NCI-H748 (cell line): ENCODE results near the gene A4GALT.
A peak's percentile ranks its signal among the peaks of the same experiment; 100 is the strongest.

Experiments
- DNase-seq: peaks from one replicate; lab custom pipeline; 2025; ENCODE audit not compliant: unreplicated experiment; lab: John Stamatoyannopoulos, UW

A4GALT gene

DNA sequence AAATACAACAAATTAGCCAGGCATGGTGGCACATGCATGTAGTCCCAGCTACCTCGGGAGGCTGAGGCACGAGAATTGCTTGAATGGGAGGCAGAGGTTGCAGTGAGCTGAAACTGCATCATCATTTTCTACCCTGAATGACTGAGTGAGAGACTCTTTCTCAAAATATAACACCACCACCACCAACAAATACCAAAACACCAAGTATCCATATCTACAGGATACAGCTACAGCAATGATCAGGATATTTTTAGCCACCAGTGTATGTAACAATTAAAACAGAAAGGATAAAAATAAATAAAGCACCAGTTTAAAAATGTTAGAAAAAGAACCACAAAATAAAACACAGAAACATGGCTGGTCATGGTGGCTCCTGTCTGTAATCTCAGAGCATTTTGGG, 13.2 kb downstream of the A4GALT start:
- no peak for DNase-seq

DNA sequence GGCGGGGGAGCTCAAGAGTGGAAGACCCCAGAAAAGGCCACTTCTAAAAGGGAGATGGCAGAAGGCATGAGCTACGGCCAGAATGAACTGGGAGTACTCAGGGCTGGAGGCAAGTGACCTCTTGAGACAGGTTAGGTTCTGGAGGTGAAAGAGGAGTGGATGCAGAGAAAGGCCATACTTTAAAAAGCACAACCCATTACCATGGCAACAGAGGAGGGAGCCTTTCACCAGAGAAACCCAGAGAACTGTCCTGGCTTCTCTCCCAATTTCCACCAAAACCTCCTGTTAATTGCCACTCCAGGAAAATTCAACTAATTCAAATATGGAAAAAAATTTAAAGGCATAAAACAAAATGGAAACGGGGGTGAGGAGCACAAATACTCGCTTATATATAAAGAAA, 15.8 kb downstream of the A4GALT start:
- no peak for DNase-seq

DNA sequence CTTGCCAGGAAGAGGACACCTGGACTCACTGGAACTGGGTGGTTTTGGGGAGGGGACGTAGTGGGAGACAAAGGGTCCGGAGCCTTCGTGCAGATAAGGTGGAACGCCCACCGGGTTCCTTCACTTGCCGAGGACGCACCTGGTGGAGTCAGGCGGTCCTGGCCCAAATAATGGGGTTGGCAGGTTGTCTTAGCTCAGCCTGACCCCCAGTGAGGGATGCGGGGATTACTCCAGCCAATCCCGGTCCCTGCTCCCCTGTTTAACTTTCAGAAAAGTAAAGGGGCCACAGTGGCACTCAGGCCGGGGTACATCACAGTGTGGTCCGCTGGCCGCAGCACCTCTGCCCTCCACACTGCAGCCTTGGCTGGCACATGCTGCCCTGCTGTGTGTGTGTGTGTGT, 18.0 kb downstream of the A4GALT start:
- no peak for DNase-seq

DNA sequence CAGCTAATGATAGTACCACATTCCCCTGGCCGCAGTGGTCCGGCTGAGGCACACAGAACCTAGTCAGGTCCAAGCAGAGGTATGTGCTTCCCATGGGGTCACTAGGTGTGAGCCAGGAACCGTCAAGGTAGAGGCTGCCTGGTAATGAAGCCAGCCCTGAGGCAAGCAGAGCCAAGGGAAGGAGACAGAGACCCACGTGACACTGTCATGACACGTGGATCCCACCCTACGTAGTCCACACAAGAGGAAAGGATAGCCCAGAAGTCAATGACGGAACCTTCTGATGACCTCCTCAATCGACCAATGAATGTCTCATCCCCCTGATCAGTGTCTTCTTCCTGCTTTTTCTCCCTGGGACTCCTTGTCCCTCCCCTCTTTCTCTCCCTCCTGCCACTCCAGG, 19.0 kb downstream of the A4GALT start:
- DNase-seq = no peak

DNA sequence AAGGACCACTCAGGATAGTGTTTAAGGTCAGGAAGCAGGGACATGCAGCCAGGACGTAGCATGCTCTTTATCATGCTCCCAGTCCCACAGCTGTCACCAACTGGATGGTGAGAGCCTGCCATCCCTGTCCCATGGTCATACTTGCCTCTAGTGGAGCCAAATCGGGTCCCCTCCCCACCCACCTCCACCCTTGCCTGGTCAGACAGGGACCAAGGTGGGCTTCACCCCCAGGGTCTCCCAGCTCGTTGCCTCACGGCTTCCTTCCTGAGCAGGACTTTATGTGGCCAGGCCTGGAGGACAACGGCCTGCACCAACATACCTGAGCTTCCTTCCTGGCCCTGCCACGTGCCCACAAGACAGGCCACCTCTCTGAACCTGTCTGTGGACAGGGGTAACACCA, 19.8 kb downstream of the A4GALT start:
- no peak for DNase-seq

DNA sequence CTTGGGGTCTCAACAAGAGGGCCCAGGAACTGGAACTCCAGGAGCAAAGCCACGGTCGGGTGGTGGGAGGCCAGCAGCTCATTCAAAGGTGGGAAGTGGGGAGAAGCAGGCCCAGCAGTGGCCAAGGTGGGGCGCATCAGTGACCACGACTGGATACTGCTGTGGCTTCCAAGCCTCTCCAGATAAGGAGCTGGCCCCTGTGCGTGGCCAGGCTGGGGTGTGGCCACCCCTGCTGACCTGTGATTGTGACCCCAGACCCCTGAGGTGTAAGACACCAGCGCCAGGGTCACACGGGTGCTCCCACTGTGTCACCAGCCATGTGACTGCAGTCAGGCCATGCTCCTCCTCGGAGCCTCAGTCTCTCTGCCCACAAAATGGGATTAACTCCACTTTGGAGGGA, 20.3 kb downstream of the A4GALT start:
- no peak for DNase-seq

DNA sequence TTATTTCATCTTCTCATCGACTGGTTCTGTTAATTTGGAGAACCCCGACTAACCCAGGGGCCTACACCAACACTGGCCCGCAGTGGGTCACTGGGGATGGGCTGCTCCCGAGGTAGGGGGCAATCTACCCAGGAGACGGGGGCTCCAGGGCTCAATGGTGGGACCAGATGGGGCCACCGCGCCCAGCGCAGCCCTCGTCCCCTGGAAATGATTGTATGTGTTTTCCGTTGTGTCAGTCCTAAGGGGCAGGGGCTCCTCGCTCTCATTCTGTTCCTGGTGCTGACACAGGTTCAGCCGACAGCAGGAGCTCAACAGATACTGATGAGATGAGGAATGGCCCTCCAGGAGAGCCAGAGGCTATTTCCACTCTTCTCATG, 20.7 kb downstream of the A4GALT start:
- DNase-seq = no peak

DNA sequence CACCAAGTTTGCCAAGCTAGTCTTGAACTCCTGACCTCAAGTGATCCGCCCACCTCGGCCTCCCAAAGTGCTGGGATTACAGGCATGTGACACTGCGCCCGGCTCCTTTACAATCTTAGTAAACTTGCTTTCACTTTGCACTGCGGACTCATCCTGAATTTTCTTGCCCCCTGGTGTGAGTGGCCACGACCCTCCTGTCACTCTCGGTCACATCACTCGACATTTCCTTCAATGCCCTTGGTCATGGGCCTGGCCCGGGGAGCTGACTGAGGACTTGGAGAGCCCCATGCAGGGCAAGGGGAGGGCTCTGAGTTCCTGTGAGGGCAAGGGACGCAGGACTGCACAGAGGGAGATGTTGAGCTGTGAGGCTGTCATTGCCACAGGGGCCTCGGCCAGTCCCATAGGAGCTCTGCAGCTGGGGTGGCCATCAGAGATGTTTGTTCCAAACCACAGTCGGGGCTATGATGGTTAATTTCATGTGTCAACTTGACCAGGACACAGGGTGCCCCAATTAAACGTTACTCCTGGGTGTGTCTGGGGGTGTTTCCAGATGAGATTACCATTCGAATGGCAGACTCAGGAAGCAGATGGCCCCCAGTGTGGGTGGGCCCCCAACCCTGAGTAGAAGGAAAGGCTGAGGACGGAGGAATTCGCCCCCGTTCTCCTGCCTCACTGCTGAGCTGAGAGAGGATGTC, 21.2 kb downstream of the A4GALT start:
- no peak for DNase-seq

DNA sequence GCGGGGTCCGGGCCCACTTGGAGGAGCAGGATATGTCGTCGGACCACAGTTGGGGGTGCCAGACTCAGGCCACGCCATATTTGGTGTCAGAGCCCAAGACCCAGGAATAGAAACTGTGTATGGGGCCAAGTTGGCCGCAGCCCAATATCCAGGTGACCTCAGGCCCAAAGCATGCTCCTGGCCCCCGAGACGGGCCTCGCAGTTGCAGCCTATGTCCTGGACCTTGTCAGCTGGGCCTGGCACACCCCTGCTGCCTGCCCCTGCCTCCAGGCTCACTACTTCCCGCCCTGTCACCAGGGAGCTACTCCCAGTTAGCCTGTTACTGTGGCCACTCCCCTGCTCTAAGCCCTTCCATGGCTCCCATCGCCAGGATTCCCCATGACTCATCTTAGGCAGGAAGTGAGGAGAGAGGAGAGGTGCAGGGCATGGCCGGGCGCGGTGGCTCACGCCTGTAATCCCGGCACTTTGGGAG, 23.1 kb downstream of the A4GALT start:
- DNase-seq = no peak

DNA sequence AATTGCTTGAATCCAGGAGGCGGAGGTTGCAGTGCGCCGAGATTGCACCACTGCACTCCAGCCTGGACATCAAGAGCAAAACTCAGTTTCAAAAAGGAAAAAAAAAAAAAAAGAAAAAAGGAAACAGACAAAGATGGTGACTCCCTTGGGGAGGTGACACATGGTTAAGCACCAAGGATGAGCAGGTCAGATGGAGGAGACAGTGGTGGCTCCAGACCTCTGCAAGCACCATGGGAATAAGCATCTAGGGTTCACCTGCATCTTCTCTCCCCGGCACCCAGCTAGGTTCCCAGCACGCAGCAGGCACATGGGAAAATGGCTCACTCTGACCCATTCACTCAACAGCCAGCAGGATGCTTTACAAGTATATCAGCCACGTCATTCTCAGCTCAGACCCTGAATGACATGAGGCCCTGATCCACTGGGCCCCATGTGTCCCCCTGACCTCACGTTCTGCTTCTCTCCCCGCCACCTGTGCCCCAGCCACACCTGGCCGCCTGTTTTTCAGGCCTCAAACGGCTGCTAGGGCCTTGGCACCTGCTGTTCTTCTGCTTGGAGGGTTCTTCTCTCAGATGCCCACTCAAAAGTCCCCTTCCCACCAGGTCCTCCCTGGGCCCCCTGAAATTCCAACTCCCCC, 24.2 kb downstream of the A4GALT start:
- no peak for DNase-seq

DNA sequence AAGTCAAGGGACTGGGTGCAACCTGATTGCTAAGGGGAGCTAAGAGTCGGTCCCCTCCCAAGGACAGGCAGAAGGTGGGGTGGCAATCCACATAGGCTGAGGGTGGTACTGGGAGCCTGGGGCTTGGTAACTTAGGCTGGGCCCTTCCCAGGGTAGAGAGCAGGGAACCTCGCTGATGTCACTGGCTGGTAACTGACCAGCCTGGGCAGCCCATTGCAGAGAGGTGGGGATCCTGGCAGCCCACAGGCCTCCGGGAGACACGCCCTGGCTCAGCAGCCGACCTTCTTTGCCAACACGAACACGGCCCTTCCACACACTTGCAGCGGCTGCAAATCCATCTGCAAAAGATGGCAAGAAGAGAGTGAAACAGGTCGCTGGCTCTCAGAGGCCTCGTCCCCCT, 25.4 kb downstream of the A4GALT start:
- no peak for DNase-seq

DNA sequence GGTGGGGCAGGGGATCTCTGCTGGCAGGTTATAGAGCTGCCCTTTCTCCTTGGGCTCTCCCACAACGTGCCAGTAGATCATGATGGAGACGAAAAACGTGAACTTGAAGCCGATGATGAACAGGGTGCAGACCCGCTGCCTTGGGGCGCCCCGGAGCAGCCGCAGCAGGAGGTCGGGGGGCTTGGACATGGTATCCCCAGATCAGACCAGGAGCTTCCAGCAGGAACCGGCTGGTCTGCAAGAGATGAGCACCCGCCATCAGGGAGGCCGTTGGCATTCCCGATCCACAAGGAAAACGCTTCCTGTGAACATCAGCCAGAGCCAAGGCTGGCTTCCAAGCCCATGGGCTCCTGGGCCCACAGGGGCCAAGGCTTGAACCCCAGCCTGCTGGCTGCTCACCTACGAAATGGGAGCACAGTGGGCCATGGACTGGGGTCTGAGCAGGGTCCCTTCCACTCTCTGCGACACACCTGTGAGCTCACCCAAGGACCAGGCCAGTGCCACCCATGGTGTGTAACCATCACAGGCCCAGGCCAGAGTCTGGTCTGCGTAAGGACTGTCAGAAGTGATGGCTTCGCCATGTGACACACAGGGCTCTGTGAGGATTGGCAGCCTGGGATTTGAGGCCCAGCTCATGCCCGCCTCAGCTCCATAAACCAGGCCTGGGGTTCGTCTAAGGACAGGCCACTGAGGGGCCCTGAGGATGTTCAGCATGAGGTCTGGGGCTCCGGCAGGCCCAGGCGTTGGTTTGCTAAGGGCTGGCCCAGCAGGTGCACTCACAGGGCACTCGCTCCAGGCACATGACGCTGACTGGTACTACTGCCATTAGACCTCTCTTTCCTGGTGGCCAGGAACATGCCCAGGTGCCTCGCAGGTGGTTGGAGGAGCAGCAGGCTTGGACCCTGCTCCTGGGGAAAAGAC, 26.6 kb downstream of the A4GALT start:
- DNase-seq = no peak

DNA sequence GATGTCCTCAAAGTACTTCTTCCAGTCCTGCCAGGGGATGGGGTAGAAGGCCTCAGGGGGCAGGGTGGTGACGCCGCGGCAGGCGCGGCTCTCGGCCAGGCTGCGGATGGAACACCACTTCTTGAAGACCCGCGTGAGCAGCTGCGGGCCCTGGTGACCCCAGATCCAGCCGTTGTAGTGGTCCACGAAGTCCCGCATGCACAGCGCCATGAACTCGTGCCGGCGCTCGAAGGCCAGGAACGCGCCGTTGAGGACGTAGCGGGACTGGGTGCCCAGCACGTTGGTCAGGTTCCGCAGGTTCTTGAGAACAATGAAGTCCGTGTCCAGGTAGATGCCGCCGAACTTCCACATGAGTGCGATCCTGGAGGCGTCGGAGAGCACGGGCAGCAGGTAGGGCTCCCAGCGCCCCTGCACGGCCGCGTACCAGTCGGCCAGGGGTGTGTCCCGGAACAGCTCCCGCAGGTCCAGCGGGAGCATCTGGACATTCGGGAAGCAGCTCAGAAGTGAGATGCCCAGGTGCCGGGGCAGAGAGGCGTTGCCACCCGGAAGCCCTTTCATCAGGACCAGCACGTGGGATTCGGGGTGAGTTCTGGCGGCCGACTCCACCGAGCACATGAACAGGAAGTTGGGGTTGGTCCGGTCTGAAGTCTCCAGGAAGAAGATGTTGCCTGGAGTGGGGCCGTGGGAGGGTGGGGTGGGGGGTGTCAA, 27.5 kb downstream of the A4GALT start:
- DNase-seq = no peak

DNA sequence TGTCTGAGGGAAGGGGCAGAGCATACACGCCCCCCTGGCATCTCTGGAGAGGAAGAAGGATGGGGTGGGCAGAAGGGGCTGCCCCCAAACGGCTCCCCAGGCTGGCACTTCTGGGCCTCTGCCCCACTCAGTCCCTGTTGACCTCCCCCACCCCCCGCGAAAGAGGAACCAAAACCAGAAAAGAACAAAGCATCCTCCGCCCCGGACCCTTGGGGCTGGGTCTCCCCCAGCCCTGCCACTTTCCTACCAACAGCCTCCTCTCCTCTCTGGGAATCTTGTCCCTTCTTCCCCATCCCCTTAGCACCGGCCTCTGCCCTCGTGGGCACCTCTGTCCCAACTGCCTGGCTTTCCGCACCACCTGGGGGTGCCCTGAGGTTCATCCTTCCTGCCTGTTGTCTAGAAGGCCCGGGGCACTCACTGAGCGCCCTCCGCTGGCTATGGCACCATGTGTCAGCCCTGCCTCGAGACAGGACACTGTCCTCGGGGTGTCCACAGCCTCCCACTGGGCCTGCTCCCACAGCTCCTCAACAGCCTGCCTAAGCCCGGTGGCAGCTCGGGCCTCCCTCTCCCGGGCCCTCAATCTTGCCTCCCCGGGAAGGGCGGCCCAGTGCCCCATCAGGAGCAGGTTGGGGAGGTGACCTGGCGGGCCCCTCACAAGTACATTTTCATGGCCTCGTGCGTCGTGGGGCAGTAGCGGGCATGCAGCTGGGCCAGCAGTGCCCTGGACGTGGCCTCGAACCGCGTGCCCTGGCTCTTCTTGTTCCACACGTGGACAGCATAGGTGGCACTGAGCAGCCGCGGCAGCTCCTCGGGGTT, 28.2 kb downstream of the A4GALT start:
- DNase-seq = no peak

DNA sequence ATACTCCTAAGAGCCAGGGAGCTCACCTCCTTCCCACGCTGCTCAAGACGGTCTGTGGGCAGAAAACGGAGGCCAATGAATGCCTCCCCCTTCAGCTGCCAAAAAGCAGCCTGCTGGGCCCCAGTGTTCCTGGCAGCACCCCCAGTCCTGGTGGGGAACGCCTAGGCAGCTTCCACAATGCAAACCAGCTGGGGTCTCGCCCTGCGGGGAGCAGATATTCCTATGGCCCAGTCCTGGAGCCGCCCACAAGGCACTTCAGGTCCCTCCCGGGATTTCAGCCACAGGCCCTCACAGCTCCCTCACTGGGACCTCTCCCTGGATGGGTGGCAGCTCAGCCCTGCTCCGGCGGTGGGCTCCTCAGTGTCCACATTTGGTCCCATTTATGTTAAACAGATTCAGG, 29.2 kb downstream of the A4GALT start:
- no peak for DNase-seq

DNA sequence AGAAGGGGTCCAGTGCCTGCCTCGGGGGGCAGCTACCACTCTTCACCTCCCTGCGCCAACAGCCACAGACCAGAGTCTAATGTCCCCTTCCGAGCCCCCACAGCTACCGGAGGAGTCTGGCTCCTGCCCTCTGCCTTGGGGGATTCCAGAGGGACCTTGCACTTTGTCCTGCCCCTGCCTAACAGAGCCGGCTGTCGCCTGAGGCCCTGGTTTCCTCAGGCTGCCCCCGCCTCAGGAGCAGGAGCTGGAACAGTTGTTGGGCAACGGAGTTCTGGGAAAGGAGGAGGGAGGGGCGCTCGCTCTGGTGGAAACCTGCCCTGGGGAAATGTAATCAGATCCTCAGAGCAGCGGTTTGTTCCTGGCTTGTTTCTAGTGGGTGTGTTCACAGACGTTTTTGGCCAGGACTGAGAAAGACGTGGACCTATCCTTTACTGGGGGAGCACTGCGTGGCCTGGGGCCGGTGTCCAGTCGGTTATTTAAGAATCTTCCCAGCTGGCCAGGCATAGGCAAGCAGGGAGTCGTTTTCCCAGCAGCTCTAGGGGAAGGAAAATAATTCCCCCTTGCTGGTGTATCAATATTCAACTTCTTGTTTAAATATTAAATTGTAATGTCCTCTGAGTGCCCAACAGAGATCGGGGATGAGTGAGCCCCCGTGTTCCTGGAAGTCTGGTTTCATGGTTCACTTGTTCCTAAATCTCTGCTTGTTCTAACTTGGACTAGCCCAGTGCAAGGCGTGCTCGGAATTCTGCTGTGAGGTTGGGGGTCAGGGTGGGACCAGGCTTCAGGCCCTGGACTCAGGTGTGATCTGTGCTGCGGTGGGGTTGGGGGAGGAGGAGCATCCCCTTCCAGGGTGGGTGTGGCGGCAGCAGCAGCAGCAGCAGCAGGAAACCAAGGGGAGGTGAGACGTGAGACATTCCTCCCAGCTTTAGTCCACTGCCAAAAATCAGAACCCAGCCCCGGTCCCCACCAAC, 32.1 kb downstream of the A4GALT start:
- peak; percentile 39 for DNase-seq

DNA sequence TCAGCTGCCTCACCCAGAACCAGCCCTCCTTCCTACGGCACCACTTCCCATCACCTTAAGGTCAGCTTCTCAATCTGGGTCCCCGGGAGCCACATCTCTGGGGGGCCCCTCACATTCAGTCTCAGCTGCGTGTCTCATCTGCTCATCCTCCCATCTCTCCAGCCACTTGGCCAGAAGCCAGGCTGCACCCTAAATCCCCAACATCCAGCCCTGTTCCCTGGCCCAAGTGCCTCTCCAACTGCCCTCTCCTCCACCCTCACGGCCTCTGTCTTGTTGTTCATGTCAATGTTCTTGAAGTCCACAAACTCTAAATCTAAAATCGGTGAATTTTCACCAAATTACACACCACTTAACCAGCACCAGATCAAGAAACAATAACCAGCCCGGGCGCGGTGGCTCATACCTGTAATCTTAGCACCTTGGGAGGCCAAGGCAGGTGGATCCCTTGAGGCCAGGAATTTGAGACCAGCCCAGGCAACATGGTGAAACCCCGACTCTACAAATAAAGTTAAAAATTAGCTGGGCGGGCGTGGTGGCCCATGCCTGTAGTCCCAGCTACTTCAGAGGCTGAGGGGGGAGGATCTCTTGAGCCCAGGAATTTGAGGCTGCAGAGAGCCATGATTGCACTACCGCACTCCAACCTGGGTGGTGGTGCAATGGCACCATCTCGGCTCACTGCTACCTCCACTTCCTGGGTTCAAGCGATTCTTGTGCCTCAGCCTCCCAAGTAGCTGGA, 33.7 kb downstream of the A4GALT start:
- no peak for DNase-seq

DNA sequence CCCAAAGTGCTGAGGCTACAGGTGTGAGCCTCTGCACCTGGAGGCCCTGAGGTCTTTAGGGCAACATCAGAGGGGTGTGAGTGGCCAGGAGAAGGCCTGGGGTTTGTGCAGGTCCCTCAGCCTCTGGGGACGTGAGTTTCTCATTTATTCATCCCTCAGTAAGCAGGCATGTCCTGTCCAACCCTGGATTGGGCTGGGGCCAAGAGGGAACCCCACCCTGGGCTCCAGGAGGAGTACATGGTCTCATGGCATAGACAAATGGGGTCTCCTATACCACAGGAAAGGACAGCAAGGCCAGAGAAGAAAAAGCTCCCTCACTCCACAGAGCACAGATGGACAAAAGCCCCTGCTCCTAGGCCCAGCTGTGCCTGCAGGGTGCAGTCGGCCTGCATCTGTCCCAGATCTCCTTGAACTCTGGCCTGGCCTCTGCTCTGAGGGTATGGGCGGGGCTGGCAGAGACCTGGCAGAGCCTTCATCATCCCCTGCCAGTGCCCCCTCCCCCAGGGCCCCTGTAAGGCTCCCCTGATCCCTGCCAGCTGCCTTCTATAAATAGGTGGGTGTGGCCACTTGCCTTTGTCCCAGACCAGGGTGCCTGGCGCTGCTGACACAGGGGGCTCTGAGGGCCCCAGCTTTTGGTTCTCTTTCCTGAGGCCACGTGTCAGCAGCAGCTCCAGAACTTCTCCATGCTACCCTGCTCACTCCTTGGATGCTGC, 34.6 kb downstream of the A4GALT start:
- peak; percentile 31 for DNase-seq
